ENCODE results near the gene YIF1A.

DNA sequence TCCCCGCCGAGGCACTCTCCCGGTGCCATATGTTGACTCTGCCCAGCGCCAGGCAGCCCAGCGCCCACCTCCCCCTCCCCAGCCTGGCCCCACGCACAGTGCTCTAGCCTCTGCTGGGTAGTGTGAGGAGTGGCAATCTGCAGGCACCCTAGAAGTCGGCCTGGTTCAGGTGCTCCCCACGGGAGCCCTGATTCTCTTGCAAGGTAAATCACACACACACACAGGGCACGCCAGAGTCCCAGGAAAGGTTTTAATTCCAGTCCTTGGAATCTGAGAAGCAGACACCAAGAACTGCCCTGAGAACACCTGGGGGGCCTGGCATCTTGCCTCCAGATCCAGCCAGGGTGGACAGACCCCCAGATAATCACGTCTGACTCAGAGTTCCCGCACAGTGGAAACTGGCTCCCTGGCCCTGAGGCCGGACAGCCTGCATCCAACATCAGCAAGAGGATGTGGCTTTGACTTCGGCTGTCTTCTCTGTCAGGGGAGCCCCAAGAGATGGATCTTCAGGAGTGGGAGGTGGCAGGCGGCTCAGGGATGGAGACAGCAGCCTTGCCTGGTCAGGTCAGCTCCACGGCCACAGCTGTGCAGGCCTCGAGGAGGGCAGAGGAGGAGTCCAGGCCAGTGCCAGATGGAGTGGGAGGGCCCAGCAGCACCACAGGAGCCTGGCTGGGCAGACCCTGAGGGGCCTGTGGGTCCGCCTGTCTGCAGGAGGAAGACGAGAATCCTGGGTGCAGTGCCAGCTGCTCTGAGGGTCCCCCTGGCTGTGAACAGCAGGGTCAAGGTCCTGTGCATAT is 48.4 kb upstream of the YIF1A start:
- TF ChIP-seq TAF1 (conservative IDR thresholded peaks at IDR 0.05) (no peak), SP1 (IDR thresholded peaks at IDR 0.05) (no peak), RXRA (IDR thresholded peaks at IDR 0.05) (no peak), YY1 (IDR thresholded peaks at IDR 0.05) (no peak), CTCF (IDR thresholded peaks at IDR 0.05; ENCODE audit: low read depth, low read length, missing input control) (no peak)
